Osteocyte (in vitro differentiated cells): Measurements from ENCODE around the gene CORO2B. TPM values are rescaled to one million over a fixed set of nuclear protein-coding genes. Genes with fewer than 3 reads are reported as not detected.

ENCODE experiments used
- DNase-seq: peaks from one replicate; pipeline ENCODE4 v3.0.0; 2021; ENCODE audit warnings: mixed read lengths; ENCODE audit not compliant: unreplicated experiment; ENCODE audit errors: extremely low spot score
- H3K27ac Mint-ChIP-seq: one replicate; pipeline ENCODE4 v1.8.0; 2021; ENCODE audit warnings: mild to moderate bottlenecking, mixed read lengths; ENCODE audit not compliant: unreplicated experiment
- H3K27me3 Mint-ChIP-seq: one replicate; pipeline ENCODE4 v1.8.0; 2021; ENCODE audit warnings: mixed read lengths; ENCODE audit not compliant: unreplicated experiment
- H3K36me3 Mint-ChIP-seq: one replicate; pipeline ENCODE4 v1.8.0; 2021; ENCODE audit warnings: mixed read lengths; ENCODE audit not compliant: unreplicated experiment
- H3K4me1 Mint-ChIP-seq: one replicate; pipeline ENCODE4 v1.8.0; 2021; ENCODE audit warnings: mixed read lengths; ENCODE audit not compliant: unreplicated experiment
- H3K4me3 Mint-ChIP-seq: one replicate; pipeline ENCODE4 v1.8.0; 2021; ENCODE audit warnings: mild to moderate bottlenecking, moderate library complexity, mixed read lengths; ENCODE audit not compliant: unreplicated experiment
- H3K9me3 Mint-ChIP-seq: one replicate; pipeline ENCODE4 v1.8.0; 2021; ENCODE audit warnings: mixed read lengths; ENCODE audit not compliant: unreplicated experiment
- total RNA-seq: library from RNA; stranded (reverse); gene quantifications from 2 replicates; pipeline ENCODE4 v1.2.1, GENCODE V29; 2021
- TF ChIP-seq, protein P1 (sequence below): fragments of 200-600 bp; sonication (generic); IDR thresholded peaks from 2 replicates; pipeline ENCODE4 v1.5.0; 2021; ENCODE audit warnings: antibody characterized with exemption, mild to moderate bottlenecking, moderate library complexity

CORO2B gene
- total RNA-seq, 1 donor from 2014 or later: 22.6 TPM

DNA sequence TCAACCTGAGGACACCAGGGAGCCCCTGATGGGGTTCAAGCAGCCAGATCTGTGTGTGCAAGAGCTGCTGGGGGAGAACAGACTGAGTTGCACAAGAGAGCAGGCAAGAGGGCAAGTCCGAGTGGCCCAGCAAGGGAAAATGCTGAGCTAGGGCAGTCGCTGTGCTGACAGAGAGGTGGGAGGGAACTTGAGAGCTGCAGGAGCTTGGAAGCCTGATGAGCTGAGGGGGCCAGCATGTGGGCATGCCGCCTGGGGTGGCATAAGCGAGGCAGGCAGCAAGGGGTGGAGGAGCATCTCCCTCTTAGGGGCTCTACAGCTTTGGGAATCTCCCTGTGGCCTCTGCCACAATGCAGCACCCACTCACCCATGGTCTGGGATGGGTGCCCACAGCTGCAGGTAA, 4.7 kb upstream of the CORO2B start:
- TF ChIP-seq, protein P1, sequence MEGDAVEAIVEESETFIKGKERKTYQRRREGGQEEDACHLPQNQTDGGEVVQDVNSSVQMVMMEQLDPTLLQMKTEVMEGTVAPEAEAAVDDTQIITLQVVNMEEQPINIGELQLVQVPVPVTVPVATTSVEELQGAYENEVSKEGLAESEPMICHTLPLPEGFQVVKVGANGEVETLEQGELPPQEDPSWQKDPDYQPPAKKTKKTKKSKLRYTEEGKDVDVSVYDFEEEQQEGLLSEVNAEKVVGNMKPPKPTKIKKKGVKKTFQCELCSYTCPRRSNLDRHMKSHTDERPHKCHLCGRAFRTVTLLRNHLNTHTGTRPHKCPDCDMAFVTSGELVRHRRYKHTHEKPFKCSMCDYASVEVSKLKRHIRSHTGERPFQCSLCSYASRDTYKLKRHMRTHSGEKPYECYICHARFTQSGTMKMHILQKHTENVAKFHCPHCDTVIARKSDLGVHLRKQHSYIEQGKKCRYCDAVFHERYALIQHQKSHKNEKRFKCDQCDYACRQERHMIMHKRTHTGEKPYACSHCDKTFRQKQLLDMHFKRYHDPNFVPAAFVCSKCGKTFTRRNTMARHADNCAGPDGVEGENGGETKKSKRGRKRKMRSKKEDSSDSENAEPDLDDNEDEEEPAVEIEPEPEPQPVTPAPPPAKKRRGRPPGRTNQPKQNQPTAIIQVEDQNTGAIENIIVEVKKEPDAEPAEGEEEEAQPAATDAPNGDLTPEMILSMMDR: no peak
- H3K27ac Mint-ChIP-seq: no peak overlapping the region
- DNase-seq: no peak
- peaks cover 7% of the 10 kb centered on the region for H3K4me1 Mint-ChIP-seq
- H3K9me3 Mint-ChIP-seq: no peaks in the 10 kb centered on the region
- no peaks in the 10 kb centered on the region for H3K36me3 Mint-ChIP-seq
- H3K4me3 Mint-ChIP-seq: no peak overlapping the region
- peaks cover 18% of the 10 kb centered on the region for H3K27me3 Mint-ChIP-seq

DNA sequence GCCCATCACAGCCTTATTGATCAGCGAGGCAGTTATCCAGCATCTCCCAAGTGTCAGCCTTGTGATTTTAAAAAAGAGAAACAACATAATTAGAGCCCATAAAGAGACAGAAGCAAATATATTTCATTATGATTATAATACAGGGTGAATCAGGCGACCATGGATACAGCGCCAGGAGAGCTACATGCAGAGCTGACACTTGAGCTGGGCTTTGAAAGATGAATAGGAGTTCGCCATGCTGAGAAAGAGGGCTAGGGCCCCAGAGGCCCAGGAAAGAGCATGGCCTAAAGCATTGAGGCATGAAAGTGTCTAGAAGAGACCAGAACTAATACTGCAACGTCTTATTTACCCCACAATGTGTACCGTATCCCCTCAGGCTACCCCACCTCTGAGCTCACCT, 4.2 kb upstream of the CORO2B start:
- Mint-ChIP-seq H3K4me1 (peaks cover 8% of the 10 kb centered on the region), H3K9me3 (no peaks in the 10 kb centered on the region), H3K27me3 (peaks cover 18% of the 10 kb centered on the region), H3K4me3 (no peak overlapping the region), H3K36me3 (no peaks in the 10 kb centered on the region), H3K27ac (no peak overlapping the region)
- DNase-seq: no peak
- TF ChIP-seq, protein P1: no peak

DNA sequence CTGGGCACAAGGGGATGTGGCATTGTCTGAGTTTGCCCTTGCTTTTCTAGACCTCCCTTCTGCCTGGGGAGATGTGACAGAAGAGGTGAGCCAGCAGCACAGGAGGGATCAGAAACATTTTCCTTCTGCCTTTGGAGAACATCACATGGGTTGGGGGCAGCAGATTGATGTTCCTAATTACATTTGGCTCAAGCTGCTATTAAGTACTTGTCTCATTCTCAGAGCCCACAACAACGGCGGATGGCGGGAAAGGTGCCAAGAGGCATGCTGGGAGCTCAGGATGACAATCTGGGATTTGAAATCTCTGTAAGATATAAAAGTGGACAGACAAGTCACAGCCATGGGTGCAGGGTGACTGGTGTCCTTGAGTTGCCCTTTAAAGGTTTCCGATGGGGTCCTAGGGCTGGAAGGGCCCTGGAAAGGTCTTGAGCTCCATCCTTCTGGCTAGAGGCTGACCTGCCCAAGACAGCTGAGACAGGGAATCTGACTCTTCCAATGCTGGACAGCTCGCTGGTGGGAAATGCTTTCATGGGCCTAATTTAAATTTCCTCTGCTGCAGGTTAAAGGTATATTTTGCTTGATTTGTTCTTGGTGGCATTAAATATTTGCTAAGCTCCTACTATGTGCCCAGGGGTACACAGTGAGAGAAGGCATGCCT, 2.4 kb upstream of the CORO2B start:
- H3K4me1 Mint-ChIP-seq: peaks cover 17% of the 10 kb centered on the region
- H3K27me3 Mint-ChIP-seq: peaks cover 18% of the 10 kb centered on the region

DNA sequence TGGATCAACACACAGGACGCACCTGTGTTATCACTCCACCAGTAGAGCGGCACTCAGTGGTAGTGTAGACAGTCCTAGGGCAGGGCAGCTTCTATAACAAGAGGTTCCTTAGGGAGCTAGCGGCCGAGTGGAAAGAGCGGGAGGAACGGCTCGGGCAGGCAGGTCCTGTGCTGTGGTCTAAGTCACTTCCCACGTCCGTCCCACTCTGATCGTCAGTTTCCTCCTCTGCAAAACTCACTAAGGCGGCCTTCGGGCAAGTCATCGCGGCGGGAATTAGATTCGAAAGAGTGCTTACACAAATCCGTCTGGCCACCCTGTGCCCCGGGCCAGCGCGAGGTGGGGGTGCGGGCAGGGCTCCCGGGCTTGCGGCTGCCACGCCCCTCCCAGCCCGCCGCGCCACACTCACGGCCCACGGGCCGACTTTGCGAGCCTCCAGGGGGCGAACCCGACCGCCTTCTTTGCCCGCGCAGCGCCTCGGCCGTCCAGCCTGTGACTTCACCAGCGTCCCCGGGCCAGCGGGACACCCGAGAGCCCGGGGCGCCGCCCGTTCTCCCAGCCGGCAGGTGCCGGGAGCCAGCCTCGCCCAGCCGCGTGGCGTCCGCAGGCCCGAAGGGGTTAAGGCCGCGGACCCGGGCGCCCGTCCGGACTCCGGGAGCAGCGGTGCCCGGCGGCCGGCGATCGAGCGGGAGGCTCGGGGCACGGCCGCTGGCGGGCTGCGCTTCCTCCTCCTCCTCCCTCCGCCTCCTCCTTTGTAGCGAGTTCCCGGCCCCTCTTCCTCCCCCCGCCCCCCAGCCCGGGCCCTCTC, 416 bp upstream of the CORO2B start:
- peak; percentile 90 for DNase-seq
- Mint-ChIP-seq H3K36me3 (no peaks in the 10 kb centered on the region), H3K4me1 (peaks cover 19% of the 10 kb centered on the region), H3K27me3 (peaks cover 10% of the 10 kb centered on the region), H3K4me3 (peak overlapping the region; percentile 71), H3K27ac (no peak overlapping the region), H3K9me3 (no peaks in the 10 kb centered on the region)
- TF ChIP-seq, protein P1: peak; percentile 68

More for the DNA sequence above, 2.4 kb upstream of the CORO2B start:
- DNase-seq: no peak
- Mint-ChIP-seq H3K4me3 (no peak overlapping the region), H3K27ac (no peak overlapping the region), H3K9me3 (no peaks in the 10 kb centered on the region), H3K36me3 (no peaks in the 10 kb centered on the region)
- TF ChIP-seq, protein P1: no peak
